ENCODE data around the gene MVD. TPM values are rescaled to one million over a fixed set of nuclear protein-coding genes. Genes with fewer than 3 reads are reported as not detected.

The MVD gene
- total RNA-seq, 1 donor from 2014 or later, result 40.0 TPM

GRCh38 chr16:88629835-88630234 is 33.1 kb downstream of the MVD start:
- TF ChIP-seq CTCF (IDR thresholded peaks at IDR 0.05), result no peak
- no peak for DNase-seq (ENCODE audit: low spot score)
- Mint-ChIP-seq H3K27ac (ENCODE audit: unreplicated experiment) (no peak overlapping the region), H3K36me3 (ENCODE audit: low read depth) (peaks cover 11% of the 10 kb centered on the region), H3K4me1 (ENCODE audit: low read depth) (no peaks in the 10 kb centered on the region), H3K27me3 (ENCODE audit: low read depth) (no peaks in the 10 kb centered on the region), H3K9me3 (ENCODE audit: low read depth) (no peaks in the 10 kb centered on the region), H3K4me3 (ENCODE audit: unreplicated experiment) (no peak overlapping the region)

- peak; percentile 76 for DNase-seq (ENCODE audit: low spot score)
- H3K4me3 Mint-ChIP-seq (ENCODE audit: unreplicated experiment), result no peak overlapping the region
- H3K9me3 Mint-ChIP-seq (ENCODE audit: low read depth), result no peaks in the 10 kb centered on the region
- no peaks in the 10 kb centered on the region for H3K4me1 Mint-ChIP-seq (ENCODE audit: low read depth)
- TF ChIP-seq CTCF (IDR thresholded peaks at IDR 0.05), result peak; percentile 63
- no peak overlapping the region for H3K27ac Mint-ChIP-seq (ENCODE audit: unreplicated experiment)
- H3K27me3 Mint-ChIP-seq (ENCODE audit: low read depth), result no peaks in the 10 kb centered on the region
- peaks cover 12% of the 10 kb centered on the region for H3K36me3 Mint-ChIP-seq (ENCODE audit: low read depth)
Observed at GRCh38 chr16:88628512-88628974, 34.3 kb downstream of the MVD start.

- DNase-seq (ENCODE audit: low spot score), result peak; percentile 69
- Mint-ChIP-seq H3K4me1 (ENCODE audit: low read depth) (no peaks in the 10 kb centered on the region), H3K4me3 (ENCODE audit: unreplicated experiment) (no peak overlapping the region), H3K36me3 (ENCODE audit: low read depth) (peaks cover 17% of the 10 kb centered on the region), H3K27ac (ENCODE audit: unreplicated experiment) (no peak overlapping the region), H3K27me3 (ENCODE audit: low read depth) (no peaks in the 10 kb centered on the region), H3K9me3 (ENCODE audit: low read depth) (no peaks in the 10 kb centered on the region)
- no peak for TF ChIP-seq CTCF (IDR thresholded peaks at IDR 0.05)
Observed at GRCh38 chr16:88627531-88628411, 35.1 kb downstream of the MVD start.

- H3K4me1 Mint-ChIP-seq (ENCODE audit: low read depth), result no peaks in the 10 kb centered on the region
- H3K36me3 Mint-ChIP-seq (ENCODE audit: low read depth), result peaks cover 14% of the 10 kb centered on the region
- H3K4me3 Mint-ChIP-seq (ENCODE audit: unreplicated experiment), result no peak overlapping the region
- no peak overlapping the region for H3K27ac Mint-ChIP-seq (ENCODE audit: unreplicated experiment)
- H3K27me3 Mint-ChIP-seq (ENCODE audit: low read depth), result no peaks in the 10 kb centered on the region
- no peak for DNase-seq (ENCODE audit: low spot score)
- TF ChIP-seq CTCF (IDR thresholded peaks at IDR 0.05), result no peak
- no peaks in the 10 kb centered on the region for H3K9me3 Mint-ChIP-seq (ENCODE audit: low read depth)
Observed at GRCh38 chr16:88626646-88627045, 36.2 kb downstream of the MVD start.

- DNase-seq (ENCODE audit: low spot score), result no peak
- H3K27ac Mint-ChIP-seq (ENCODE audit: unreplicated experiment), result no peak overlapping the region
- no peaks in the 10 kb centered on the region for H3K4me1 Mint-ChIP-seq (ENCODE audit: low read depth)
- no peak overlapping the region for H3K4me3 Mint-ChIP-seq (ENCODE audit: unreplicated experiment)
- no peaks in the 10 kb centered on the region for H3K9me3 Mint-ChIP-seq (ENCODE audit: low read depth)
- H3K36me3 Mint-ChIP-seq (ENCODE audit: low read depth), result peaks cover 11% of the 10 kb centered on the region
- H3K27me3 Mint-ChIP-seq (ENCODE audit: low read depth), result no peaks in the 10 kb centered on the region
- TF ChIP-seq CTCF (IDR thresholded peaks at IDR 0.05), result no peak
Observed at GRCh38 chr16:88624977-88625576, 37.8 kb downstream of the MVD start.

Data from chondrocyte (in vitro differentiated cells).